GM21529 (cell line): ENCODE results near the gene DPH5.
"Not testable (repeated sequence)": the region's sequence is repeated elsewhere in the genome, so short reads cannot be mapped to it uniquely, and the experiment has no call there.

Source experiments
- ATAC-seq: cut with Tn5 transposase; IDR thresholded peaks from one replicate; pipeline ENCODE4 v1.9.1; 2021; ENCODE audit not compliant: unreplicated experiment

Gene DPH5

GRCh38 chr1:101032129-101032528 is 6.5 kb upstream of the DPH5 start:
- ATAC-seq: not testable (repeated sequence)

GRCh38 chr1:101030881-101031280 is 5.3 kb upstream of the DPH5 start:
- no peak for ATAC-seq

GRCh38 chr1:101029184-101029583 is 3.6 kb upstream of the DPH5 start:
- no peak for ATAC-seq

- no peak for ATAC-seq
Measured at GRCh38 chr1:101028466-101028865, 2.9 kb upstream of the DPH5 start.

GRCh38 chr1:101027194-101027772 is 1.7 kb upstream of the DPH5 start:
- no peak for ATAC-seq

- no peak for ATAC-seq
Measured at GRCh38 chr1:101026430-101026788, 825 bp upstream of the DPH5 start.

- ATAC-seq: peak; percentile 28
Measured at GRCh38 chr1:101025283-101025656, 314 bp downstream of the DPH5 start.

GRCh38 chr1:101022294-101022693 is 3.3 kb downstream of the DPH5 start:
- ATAC-seq: no peak

- no peak for ATAC-seq
Measured at GRCh38 chr1:101017448-101017847, 8.1 kb downstream of the DPH5 start.

GRCh38 chr1:101013776-101014175 is 11.8 kb downstream of the DPH5 start:
- ATAC-seq: no peak

GRCh38 chr1:101008229-101008834 is 17.3 kb downstream of the DPH5 start:
- no peak for ATAC-seq

- ATAC-seq: no peak
Measured at GRCh38 chr1:101006553-101006952, 19.0 kb downstream of the DPH5 start.

- no peak for ATAC-seq
Measured at GRCh38 chr1:101005871-101006270, 19.7 kb downstream of the DPH5 start.

- ATAC-seq: no peak
Measured at GRCh38 chr1:101005183-101005582, 20.4 kb downstream of the DPH5 start.

GRCh38 chr1:101004670-101005069 is 20.9 kb downstream of the DPH5 start:
- no peak for ATAC-seq

- ATAC-seq: peak; percentile 50
Measured at GRCh38 chr1:101004061-101004460, 21.5 kb downstream of the DPH5 start.

GRCh38 chr1:101003012-101003650 is 22.5 kb downstream of the DPH5 start:
- ATAC-seq: no peak

- ATAC-seq: no peak
Measured at GRCh38 chr1:101002551-101002950, 23.0 kb downstream of the DPH5 start.

GRCh38 chr1:101000131-101000873 is 25.3 kb downstream of the DPH5 start:
- no peak for ATAC-seq

GRCh38 chr1:100998426-100998825 is 27.2 kb downstream of the DPH5 start:
- ATAC-seq: no peak

GRCh38 chr1:100995198-100995988 is 30.2 kb downstream of the DPH5 start:
- ATAC-seq: no peak
